Effector CD8-positive, alpha-beta T cell (primary cell): Measurements from ENCODE around the gene SULT1C2.
"Not testable (repeated sequence)": the region's sequence is repeated elsewhere in the genome, so short reads cannot be mapped to it uniquely, and the experiment has no call there.

Experiments
- DNase-seq: peaks from one replicate; lab custom pipeline; 2025; lab: John Stamatoyannopoulos, UW
- total RNA-seq, 4 experiments: gene quantifications; one replicate each; lab custom pipeline; 2026; lab: John Stamatoyannopoulos, UW

Gene SULT1C2
- 0 to 0.36 (median 0) reads per million in 4 experiments for total RNA-seq

- no peak for DNase-seq
Observed at GRCh38 chr2:108288534-108289106, at the start of gene SULT1C2. SULT1C2 (plus strand) TSS chr2:108288895; CDS start chr2:108293668, 4,773 bp downstream.

- no peak for DNase-seq
Observed at GRCh38 chr2:108239786-108240185, 48.9 kb upstream of the SULT1C2 start, which contains the start of gene SULT1C3. SULT1C3 (plus strand) TSS chr2:108239968; CDS start chr2:108247195, 7,227 bp downstream.

GRCh38 chr2:108240966-108241365 lies 47.7 kb upstream of the SULT1C2 start:
- no peak for DNase-seq

GRCh38 chr2:108243566-108243965 lies 45.1 kb upstream of the SULT1C2 start:
- DNase-seq, result no peak

GRCh38 chr2:108244667-108245414 lies 43.9 kb upstream of the SULT1C2 start:
- DNase-seq, result no peak

- DNase-seq, result no peak
Observed at GRCh38 chr2:108253106-108253505, 35.6 kb upstream of the SULT1C2 start.

- DNase-seq, result no peak
Observed at GRCh38 chr2:108257757-108258331, 30.9 kb upstream of the SULT1C2 start.

GRCh38 chr2:108260773-108261172 lies 27.9 kb upstream of the SULT1C2 start:
- no peak for DNase-seq

GRCh38 chr2:108262036-108262435 lies 26.7 kb upstream of the SULT1C2 start:
- no peak for DNase-seq

- no peak for DNase-seq
Observed at GRCh38 chr2:108263401-108263800, 25.3 kb upstream of the SULT1C2 start.

- no peak for DNase-seq
Observed at GRCh38 chr2:108266218-108266617, 22.5 kb upstream of the SULT1C2 start.

- no peak for DNase-seq
Observed at GRCh38 chr2:108267101-108267500, 21.6 kb upstream of the SULT1C2 start.

- DNase-seq, result no peak
Observed at GRCh38 chr2:108268001-108268400, 20.7 kb upstream of the SULT1C2 start.

GRCh38 chr2:108270346-108270745 lies 18.3 kb upstream of the SULT1C2 start:
- DNase-seq, result no peak

GRCh38 chr2:108270768-108271506 lies 17.8 kb upstream of the SULT1C2 start:
- no peak for DNase-seq

- DNase-seq, result no peak
Observed at GRCh38 chr2:108271691-108272253, 16.9 kb upstream of the SULT1C2 start.

GRCh38 chr2:108278631-108279030 lies 10.1 kb upstream of the SULT1C2 start:
- DNase-seq, result no peak

- no peak for DNase-seq
Observed at GRCh38 chr2:108279468-108279867, 9.2 kb upstream of the SULT1C2 start.

GRCh38 chr2:108280466-108280865 lies 8.2 kb upstream of the SULT1C2 start:
- no peak for DNase-seq

- DNase-seq, result not testable (repeated sequence)
Observed at GRCh38 chr2:108284566-108284965, 4.1 kb upstream of the SULT1C2 start.

GRCh38 chr2:108285616-108286015 lies 3.1 kb upstream of the SULT1C2 start:
- no peak for DNase-seq

GRCh38 chr2:108287169-108287568 lies 1.5 kb upstream of the SULT1C2 start:
- no peak for DNase-seq
